Adrenal gland (tissue), 5 donors: ENCODE measurements around the gene RFX1.
"Not testable (repeated sequence)": the region's sequence is repeated elsewhere in the genome, so short reads cannot be mapped to it uniquely, and the experiment has no call there.

ENCODE experiments used
- CTCF ChIP-seq, 6 experiments: fragments of 450-650 bp in 4 of 6; fragments of 200-600 bp in 2 of 6; sonication (generic) in 1 of 6; IDR thresholded peaks; 1 replicate in 5 of 6; 2 replicates in 1 of 6; pipeline versions ENCODE4 v1.5.1 to v1.8.0; 2016 to 2021; ENCODE audit warnings: antibody characterized with exemption in 6 of 6, mild to moderate bottlenecking in 2 of 6, moderate library complexity in 1 of 6
- POLR2A ChIP-seq, 2 donors: fragments of 450-650 bp; IDR thresholded peaks; one replicate each; pipeline ENCODE4 v1.6.1; 2017; ENCODE audit warnings: antibody characterized with exemption in 2 of 2, mild to moderate bottlenecking in 2 of 2, moderate library complexity in 1 of 2
- donor health status: DM: no; HTN: no; CAD: no.

DNA sequence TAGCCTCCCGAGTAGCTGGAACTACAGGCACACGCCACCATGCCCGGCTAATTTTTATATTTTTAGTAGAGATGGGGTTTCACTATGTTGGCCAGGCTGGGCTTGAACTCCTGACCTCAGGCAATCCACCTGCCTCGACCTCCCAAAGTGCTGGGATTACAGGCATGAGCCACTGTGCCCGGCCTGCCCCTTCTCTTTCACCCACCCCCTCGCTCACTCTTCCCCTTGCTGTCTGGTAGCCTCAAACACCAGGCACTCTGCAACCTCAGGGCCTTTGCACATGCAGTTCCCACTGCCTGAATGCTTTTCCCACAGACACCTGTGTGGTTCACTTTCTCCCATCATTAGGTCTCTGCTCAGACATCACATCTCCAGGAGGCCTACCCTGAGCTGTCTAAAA is 84.0 kb downstream of the RFX1 start:
- not testable (repeated sequence) for TF ChIP-seq CTCF, POLR2A (IDR thresholded peaks at IDR 0.05)
